K562 treated with DMSO at 1 percent for 48 hours (cell line): ENCODE data around the gene RAP2A. TPM values are rescaled to one million over a fixed set of nuclear protein-coding genes. Genes with fewer than 3 reads are reported as not detected.

Source experiments
- total RNA-seq: library from RNA; unstranded; fragments of 300-600 nt; gene quantifications from 2 replicates; pipeline ENCODE4 v1.2.3, GENCODE V29; 2022; ENCODE audit warnings: low replicate concordance; ENCODE audit errors: extremely low read depth

The RAP2A gene
- total RNA-seq: not detected in 2 replicates

GRCh38 chr13:97433727-97434396 is at the start of gene RAP2A:
Gene RAP2A, plus strand, starts transcription at chr13:97434169. Its CDS starts 302 bp downstream, at chr13:97434471.

Other genes with a start within 250 kb of the RAP2A start
- gene MBNL2, start 211.8 kb upstream of the RAP2A start, total RNA-seq: not detected in 2 replicates